Natural killer cell (primary cell): ENCODE measurements around the gene BRI3. TPM values are rescaled to one million over a fixed set of nuclear protein-coding genes. Genes with fewer than 3 reads are reported as not detected.

Experiments
- ATAC-seq, 3 donors: fragments of 150-1000 bp in 2 of 3; fragments of 200-7000 bp in 1 of 3; cut with Tn5 transposase; 1 replicate in 1 of 3; 2 replicates in 2 of 3; pipeline ENCODE4 v1.10.0; 2021; ENCODE audit warnings: mild to moderate bottlenecking in 2 of 3, moderate library complexity in 2 of 3
- DNase-seq, 2 donors: peaks; one replicate each; pipeline versions ENCODE4 v3.0.0 to v3.0.0-alpha.2; 2013 to 2021; ENCODE audit warnings: mixed read lengths in 1 of 2
- H3K27ac ChIP-seq: one replicate; pipeline ENCODE4 v1.5.1; 2013; ENCODE audit warnings: mild to moderate bottlenecking, low read length
- H3K27me3 ChIP-seq: one replicate; pipeline ENCODE4 v1.6.1; 2013; ENCODE audit warnings: low read length; ENCODE audit not compliant: control insufficient read depth, insufficient read depth
- H3K36me3 ChIP-seq: one replicate; pipeline ENCODE4 v1.6.1; 2013; ENCODE audit warnings: low read length; ENCODE audit not compliant: control insufficient read depth, insufficient read depth
- H3K4me1 ChIP-seq: one replicate; pipeline ENCODE4 v1.6.1; 2013; ENCODE audit warnings: low read length; ENCODE audit not compliant: control insufficient read depth, insufficient read depth
- H3K4me3 ChIP-seq: one replicate; pipeline ENCODE4 v1.5.1; 2013; ENCODE audit warnings: low read length
- H3K9me3 ChIP-seq: one replicate; pipeline ENCODE4 v1.6.1; 2013; ENCODE audit warnings: low read length; ENCODE audit not compliant: control insufficient read depth, insufficient read depth
- H3K27ac Mint-ChIP-seq, 2 donors: one replicate each; pipeline ENCODE4 v1.8.0; 2022; ENCODE audit warnings: mild to moderate bottlenecking in 2 of 2, mixed read lengths in 2 of 2, moderate library complexity in 1 of 2
- H3K27me3 Mint-ChIP-seq, 2 donors: one replicate each; pipeline ENCODE4 v1.8.0; 2022; ENCODE audit warnings: low read depth in 2 of 2, mixed read lengths in 2 of 2
- H3K36me3 Mint-ChIP-seq: one replicate; pipeline ENCODE4 v1.8.0; 2022; ENCODE audit warnings: mixed read lengths
- H3K4me1 Mint-ChIP-seq, 2 donors: one replicate each; pipeline ENCODE4 v1.8.0; 2022; ENCODE audit warnings: mixed read lengths in 2 of 2
- H3K4me3 Mint-ChIP-seq: one replicate; pipeline ENCODE4 v1.8.0; 2022; ENCODE audit warnings: mild to moderate bottlenecking, moderate library complexity, mixed read lengths
- H3K9me3 Mint-ChIP-seq, 2 donors: one replicate each; pipeline ENCODE4 v1.8.0; 2022; ENCODE audit warnings: mixed read lengths in 2 of 2
- CTCF ChIP-seq: fragments of 200-600 bp; IDR thresholded peaks from one replicate; pipeline ENCODE4 v1.8.0; 2022; ENCODE audit warnings: antibody characterized with exemption
- WGBS: methylation state at CpG from one replicate; pipeline ENCODE4 v1.1.7; 2013; ENCODE audit warnings: missing lambda C conversion rate; ENCODE audit not compliant: insufficient coverage; 5-methylcytosine and 5-hydroxymethylcytosine counted together
- intact Hi-C: fragments of 100-400 bp; cut with micrococcal nuclease; formaldehyde crosslinking; loops from one replicate; pipeline ENCODE4 v1.14.2; 2022
- total RNA-seq, 4 donors: library from RNA; stranded (reverse); fragments of 120-200 nt in 1 of 4; gene quantifications; one replicate each; pipeline versions ENCODE4 v1.2.3 to v1.2.4, GENCODE V29; 2013 to 2022

BRI3 gene
- total RNA-seq, 3 donors from 2014 or later (not counting 1 experiment from before 2014, with no cell fraction given): 81.9 to 97.1 (median 90.0) TPM

- no peak overlapping the region for H3K4me3 Mint-ChIP-seq
- ATAC-seq (peak; percentile 38 to 55 (median 47)), DNase-seq (peak in 1 of 2 donors; percentile 41)
- H3K4me3 ChIP-seq: no peak overlapping the region
- no peaks in the 10 kb centered on the region for H3K27me3 ChIP-seq
- no peak overlapping the region for H3K27ac Mint-ChIP-seq
- H3K9me3 ChIP-seq: no peaks in the 10 kb centered on the region
- H3K9me3 Mint-ChIP-seq: no peaks in the 10 kb centered on the region
- H3K27ac ChIP-seq: no peak overlapping the region
- intact Hi-C loops: no loop called here
- H3K27me3 Mint-ChIP-seq: no peaks in the 10 kb centered on the region
- no peak for TF ChIP-seq CTCF
- H3K4me1 Mint-ChIP-seq: no peaks in the 10 kb centered on the region
- WGBS: 65% methylated on average over 14 of the region's 14 CpGs
- peaks cover 5% of the 10 kb centered on the region for H3K36me3 ChIP-seq
- no peaks in the 10 kb centered on the region for H3K4me1 ChIP-seq
- H3K36me3 Mint-ChIP-seq: no peaks in the 10 kb centered on the region
Measured at GRCh38 chr7:98294798-98295382, 13.4 kb downstream of the BRI3 start.

- Mint-ChIP-seq H3K4me3 (no peak overlapping the region), H3K27ac (no peak overlapping the region), H3K4me1 (no peaks in the 10 kb centered on the region), H3K27me3 (no peaks in the 10 kb centered on the region), H3K9me3 (no peaks in the 10 kb centered on the region), H3K36me3 (no peaks in the 10 kb centered on the region)
- intact Hi-C loops: no loop called here
- no peak for TF ChIP-seq CTCF
- Histone ChIP-seq H3K27me3 (no peaks in the 10 kb centered on the region), H3K4me3 (no peak overlapping the region), H3K4me1 (no peaks in the 10 kb centered on the region), H3K36me3 (peaks cover 5% of the 10 kb centered on the region), H3K27ac (no peak overlapping the region), H3K9me3 (no peaks in the 10 kb centered on the region)
- WGBS: 95% methylated on average over 19 of the region's 19 CpGs
- ATAC-seq (no peak), DNase-seq (no peak)
Measured at GRCh38 chr7:98295467-98296192, 14.1 kb downstream of the BRI3 start.

DNA sequence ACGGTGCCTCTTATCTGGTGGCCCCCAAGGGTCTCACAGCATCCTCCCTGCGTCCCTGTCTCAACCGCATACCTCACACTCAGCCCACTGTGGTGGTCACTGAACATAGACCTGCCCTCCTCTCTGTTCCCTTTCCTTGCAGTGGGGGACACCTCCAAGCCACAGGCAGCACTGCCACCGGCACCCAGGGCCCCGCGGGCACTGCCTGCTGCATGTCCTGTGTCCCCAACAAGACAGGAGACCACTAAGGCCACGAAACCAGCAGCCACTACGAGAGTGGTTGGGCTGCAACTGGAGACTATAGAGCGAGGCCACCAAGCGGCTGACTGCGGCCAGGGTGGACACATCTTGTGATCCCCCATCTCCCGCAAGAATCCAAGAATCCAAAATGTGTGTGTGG is 15.3 kb downstream of the BRI3 start:
- H3K36me3 Mint-ChIP-seq: no peaks in the 10 kb centered on the region
- Histone ChIP-seq H3K27ac (no peak overlapping the region), H3K4me1 (no peaks in the 10 kb centered on the region), H3K36me3 (peaks cover 5% of the 10 kb centered on the region), H3K9me3 (no peaks in the 10 kb centered on the region), H3K27me3 (no peaks in the 10 kb centered on the region), H3K4me3 (no peak overlapping the region)
- no peak overlapping the region for H3K27ac Mint-ChIP-seq
- H3K4me3 Mint-ChIP-seq: no peak overlapping the region
- ATAC-seq (peak in 1 of 3 donors; percentile 9), DNase-seq (no peak)
- TF ChIP-seq CTCF: no peak
- intact Hi-C loops: no loop called here
- 87% methylated on average over 12 of the region's 12 CpGs for WGBS
- H3K4me1 Mint-ChIP-seq: no peaks in the 10 kb centered on the region
- H3K27me3 Mint-ChIP-seq: no peaks in the 10 kb centered on the region
- H3K9me3 Mint-ChIP-seq: no peaks in the 10 kb centered on the region
